Astrocyte (in vitro differentiated cells and primary cell): ENCODE data around the gene BCL3. TPM values are rescaled to one million over a fixed set of nuclear protein-coding genes. Genes with fewer than 3 reads are reported as not detected.

ENCODE experiments used
- DNase-seq: peaks from one replicate; pipeline ENCODE4 v3.0.0-alpha.2; 2010; ENCODE audit warnings: low read depth
- FAIRE-seq: peaks from 2 replicates; lab custom pipeline; 2011; peaks lifted over from hg19 to GRCh38; lab: Jason Lieb, UNC
- H2AFZ ChIP-seq: 2 replicates; pipeline ENCODE4 v1.6.0; 2012; ENCODE audit warnings: low read depth, low read length, inconsistent platforms
- H3K27ac ChIP-seq: 2 replicates; pipeline ENCODE4 v1.5.1; 2011; ENCODE audit warnings: low read depth, low read length, inconsistent platforms
- H3K27me3 ChIP-seq: 2 replicates; pipeline ENCODE4 v1.6.0; 2011; ENCODE audit warnings: low read length, inconsistent platforms; ENCODE audit not compliant: insufficient read depth
- H3K36me3 ChIP-seq: 2 replicates; pipeline ENCODE4 v1.5.1; 2011; ENCODE audit warnings: low read length, inconsistent platforms; ENCODE audit not compliant: insufficient read depth
- H3K4me1 ChIP-seq: 2 replicates; pipeline ENCODE4 v1.5.1; 2011; ENCODE audit warnings: low read length, inconsistent platforms; ENCODE audit not compliant: insufficient read depth
- H3K4me2 ChIP-seq: 2 replicates; pipeline ENCODE4 v1.6.0; 2012; ENCODE audit warnings: low read length, inconsistent platforms
- H3K4me3 ChIP-seq: 2 replicates; pipeline ENCODE4 v1.5.1; 2011; ENCODE audit warnings: low read depth, mild to moderate bottlenecking, low read length, inconsistent platforms; ENCODE audit not compliant: insufficient read depth
- H3K79me2 ChIP-seq: 2 replicates; pipeline ENCODE4 v1.6.0; 2012; ENCODE audit warnings: mild to moderate bottlenecking, low read length, inconsistent platforms; ENCODE audit not compliant: insufficient read depth
- H3K9ac ChIP-seq: 2 replicates; pipeline ENCODE4 v1.6.0; 2012; ENCODE audit warnings: mild to moderate bottlenecking, low read length, inconsistent platforms
- H3K9me3 ChIP-seq: 2 replicates; pipeline ENCODE4 v1.5.1; 2012; ENCODE audit warnings: low read depth, mild to moderate bottlenecking, low read length, inconsistent platforms; ENCODE audit not compliant: insufficient read depth
- H4K20me1 ChIP-seq: 2 replicates; pipeline ENCODE4 v1.6.0; 2012; ENCODE audit warnings: low read length, inconsistent platforms; ENCODE audit not compliant: insufficient read depth
- H3K27ac Mint-ChIP-seq: one replicate; pipeline ENCODE4 v1.8.0; 2021; ENCODE audit warnings: mild to moderate bottlenecking, mixed read lengths; ENCODE audit not compliant: unreplicated experiment
- H3K27me3 Mint-ChIP-seq: one replicate; pipeline ENCODE4 v1.8.0; 2021; ENCODE audit warnings: low read depth, mixed read lengths; ENCODE audit not compliant: unreplicated experiment
- H3K36me3 Mint-ChIP-seq: one replicate; pipeline ENCODE4 v1.8.0; 2021; ENCODE audit warnings: low read depth, mixed read lengths; ENCODE audit not compliant: unreplicated experiment
- H3K4me1 Mint-ChIP-seq: one replicate; pipeline ENCODE4 v1.8.0; 2021; ENCODE audit warnings: low read depth, mixed read lengths; ENCODE audit not compliant: unreplicated experiment
- H3K4me3 Mint-ChIP-seq: one replicate; pipeline ENCODE4 v1.8.0; 2021; ENCODE audit warnings: mild to moderate bottlenecking, moderate library complexity, mixed read lengths; ENCODE audit not compliant: unreplicated experiment
- H3K9me3 Mint-ChIP-seq: one replicate; pipeline ENCODE4 v1.8.0; 2021; ENCODE audit warnings: mild to moderate bottlenecking, mixed read lengths; ENCODE audit not compliant: unreplicated experiment
- CTCF ChIP-seq: IDR thresholded peaks from 2 replicates; pipeline ENCODE4 v1.5.1; 2011; ENCODE audit warnings: low read depth, mild to moderate bottlenecking, inconsistent platforms, low read length, moderate library complexity; ENCODE audit not compliant: insufficient read depth
- EZH2 ChIP-seq: IDR thresholded peaks from 2 replicates; pipeline ENCODE4 v1.6.1; 2012; ENCODE audit warnings: mild to moderate bottlenecking, low read length, inconsistent platforms; ENCODE audit not compliant: insufficient read depth
- total RNA-seq: library from RNA; stranded (reverse); gene quantifications from 2 replicates; pipeline ENCODE4 v1.2.1, GENCODE V29; 2021

The BCL3 gene
- total RNA-seq, 1 donor from 2014 or later: 17.3 TPM

GRCh38 chr19:44744871-44745332 lies 3.6 kb upstream of the BCL3 start:
- peaks cover 5% of the 10 kb centered on the region for H3K36me3 Mint-ChIP-seq
- no peak overlapping the region for H2AFZ ChIP-seq

GRCh38 chr19:44745341-44745831 lies 3.1 kb upstream of the BCL3 start:
- H3K79me2 ChIP-seq: peaks cover 15% of the 10 kb centered on the region
- TF ChIP-seq EZH2 (no peak), CTCF (no peak)
- peak overlapping the region; percentile 23 for H3K9ac ChIP-seq
- Mint-ChIP-seq H3K27me3 (peaks cover 9% of the 10 kb centered on the region), H3K27ac (no peak overlapping the region), H3K4me1 (peaks cover 20% of the 10 kb centered on the region), H3K9me3 (no peaks in the 10 kb centered on the region), H3K36me3 (peaks cover 5% of the 10 kb centered on the region), H3K4me3 (no peak overlapping the region)
- H2AFZ ChIP-seq: no peak overlapping the region
- H4K20me1 ChIP-seq: peaks cover 13% of the 10 kb centered on the region
- no peak overlapping the region for H3K27ac ChIP-seq
- no peak overlapping the region for H3K4me3 ChIP-seq
- H3K36me3 ChIP-seq: no peaks in the 10 kb centered on the region
- peaks cover 37% of the 10 kb centered on the region for H3K4me1 ChIP-seq
- FAIRE-seq (no peak), DNase-seq (peak; percentile 72)
- H3K27me3 ChIP-seq: no peaks in the 10 kb centered on the region
- no peaks in the 10 kb centered on the region for H3K9me3 ChIP-seq
- peak overlapping the region; percentile 33 for H3K4me2 ChIP-seq

More at GRCh38 chr19:44744871-44745332, 3.6 kb upstream of the BCL3 start:
- Mint-ChIP-seq H3K4me1 (peaks cover 20% of the 10 kb centered on the region), H3K9me3 (no peaks in the 10 kb centered on the region), H3K27ac (no peak overlapping the region), H3K27me3 (peaks cover 8% of the 10 kb centered on the region), H3K4me3 (no peak overlapping the region)
- no peak for DNase-seq
- peak overlapping the region; percentile 33 for H3K4me2 ChIP-seq
- peaks cover 11% of the 10 kb centered on the region for H3K79me2 ChIP-seq
- H3K9ac ChIP-seq: peak overlapping the region; percentile 23
- H3K27me3 ChIP-seq: no peaks in the 10 kb centered on the region
- peaks cover 8% of the 10 kb centered on the region for H4K20me1 ChIP-seq
- H3K27ac ChIP-seq: no peak overlapping the region
- FAIRE-seq: no peak
- H3K9me3 ChIP-seq: no peaks in the 10 kb centered on the region
- TF ChIP-seq CTCF (no peak), EZH2 (no peak)
- H3K36me3 ChIP-seq: no peaks in the 10 kb centered on the region
- no peak overlapping the region for H3K4me3 ChIP-seq
- peaks cover 37% of the 10 kb centered on the region for H3K4me1 ChIP-seq

GRCh38 chr19:44745887-44746600 lies 2.5 kb upstream of the BCL3 start:
- Histone ChIP-seq H3K4me3 (no peak overlapping the region), H3K4me1 (peaks cover 41% of the 10 kb centered on the region), H4K20me1 (peaks cover 19% of the 10 kb centered on the region), H3K27ac (no peak overlapping the region), H3K79me2 (peaks cover 22% of the 10 kb centered on the region), H3K36me3 (no peaks in the 10 kb centered on the region), H3K27me3 (no peaks in the 10 kb centered on the region), H3K4me2 (peak overlapping the region; percentile 33), H2AFZ (no peak overlapping the region), H3K9me3 (no peaks in the 10 kb centered on the region), H3K9ac (peak overlapping the region; percentile 23)
- no peaks in the 10 kb centered on the region for H3K9me3 Mint-ChIP-seq
- peaks cover 12% of the 10 kb centered on the region for H3K27me3 Mint-ChIP-seq
- peaks cover 11% of the 10 kb centered on the region for H3K36me3 Mint-ChIP-seq
- no peak for DNase-seq
- H3K27ac Mint-ChIP-seq: peak overlapping the region; percentile 53
- peak overlapping the region; percentile 65 for H3K4me3 Mint-ChIP-seq
- H3K4me1 Mint-ChIP-seq: peaks cover 23% of the 10 kb centered on the region
- TF ChIP-seq CTCF: no peak
- no peak for TF ChIP-seq EZH2
- no peak for FAIRE-seq
